Measurements from ENCODE around the gene MACROD2. TPM values are rescaled to one million over a fixed set of nuclear protein-coding genes. Genes with fewer than 3 reads are reported as not detected.

The MACROD2 gene
- total and polyA plus RNA-seq, 9 donors: 3.7 to 25.5 (median 7.8) TPM

DNA sequence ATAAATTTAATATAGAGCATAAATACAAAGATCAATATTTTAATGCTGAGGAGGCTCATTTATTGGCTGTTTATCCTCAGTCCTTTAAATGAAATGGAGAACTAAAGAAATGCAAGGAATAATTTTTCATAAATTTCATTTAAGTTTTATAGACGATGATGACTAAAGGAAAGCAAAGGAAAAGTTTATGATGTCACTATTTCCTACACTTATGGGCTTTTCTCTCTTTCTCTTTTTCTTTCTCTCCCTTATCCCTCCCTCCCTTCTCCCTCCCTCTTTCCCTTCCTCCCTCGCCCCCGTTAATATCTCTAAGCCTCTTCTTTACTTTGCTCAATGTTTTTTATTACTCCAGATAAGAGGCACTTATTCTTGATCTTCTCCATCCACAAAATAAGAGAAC lies 1231.8 kb downstream of the MACROD2 start:
- TF ChIP-seq EP300 (IDR thresholded peaks at IDR 0.05): no peak
- WGBS, 3 donors: 67 to 76% (median 72%) methylated on average over 3 of the region's 3 CpGs
- no peaks in the 10 kb centered on the region for H3K27me3 ChIP-seq
- no peaks in the 10 kb centered on the region for H3K36me3 ChIP-seq
- no peaks in the 10 kb centered on the region for H3K4me1 ChIP-seq (ENCODE audit: insufficient read depth)
- H3K27ac ChIP-seq: no peak overlapping the region
- intact Hi-C loops (cut with DNase I): no loop called here
- no peak for DNase-seq
- H3K9me3 ChIP-seq: no peaks in the 10 kb centered on the region
- H3K4me3 ChIP-seq: no peak overlapping the region

- no peak for DNase-seq
- intact Hi-C loops (cut with DNase I): no loop called here
- TF ChIP-seq POLR2A (IDR thresholded peaks at IDR 0.05) (no peak), EP300 (IDR thresholded peaks at IDR 0.05) (no peak)
- TF ChIP-seq, protein P1, sequence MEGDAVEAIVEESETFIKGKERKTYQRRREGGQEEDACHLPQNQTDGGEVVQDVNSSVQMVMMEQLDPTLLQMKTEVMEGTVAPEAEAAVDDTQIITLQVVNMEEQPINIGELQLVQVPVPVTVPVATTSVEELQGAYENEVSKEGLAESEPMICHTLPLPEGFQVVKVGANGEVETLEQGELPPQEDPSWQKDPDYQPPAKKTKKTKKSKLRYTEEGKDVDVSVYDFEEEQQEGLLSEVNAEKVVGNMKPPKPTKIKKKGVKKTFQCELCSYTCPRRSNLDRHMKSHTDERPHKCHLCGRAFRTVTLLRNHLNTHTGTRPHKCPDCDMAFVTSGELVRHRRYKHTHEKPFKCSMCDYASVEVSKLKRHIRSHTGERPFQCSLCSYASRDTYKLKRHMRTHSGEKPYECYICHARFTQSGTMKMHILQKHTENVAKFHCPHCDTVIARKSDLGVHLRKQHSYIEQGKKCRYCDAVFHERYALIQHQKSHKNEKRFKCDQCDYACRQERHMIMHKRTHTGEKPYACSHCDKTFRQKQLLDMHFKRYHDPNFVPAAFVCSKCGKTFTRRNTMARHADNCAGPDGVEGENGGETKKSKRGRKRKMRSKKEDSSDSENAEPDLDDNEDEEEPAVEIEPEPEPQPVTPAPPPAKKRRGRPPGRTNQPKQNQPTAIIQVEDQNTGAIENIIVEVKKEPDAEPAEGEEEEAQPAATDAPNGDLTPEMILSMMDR (IDR thresholded peaks at IDR 0.05): no peak
These were observed 1236.9 kb downstream of the MACROD2 start for GRCh38 chr20:15232243-15232642.

GRCh38 chr20:15235471-15236198 lies 1240.3 kb downstream of the MACROD2 start:
- TF ChIP-seq, protein P1 (IDR thresholded peaks at IDR 0.05): no peak
- TF ChIP-seq EP300 (IDR thresholded peaks at IDR 0.05) (no peak), POLR2A (IDR thresholded peaks at IDR 0.05) (no peak)
- no peaks in the 10 kb centered on the region for H3K9me3 ChIP-seq
- 87 to 93% (median 93%) methylated on average over 2 of the region's 2 CpGs for WGBS, 3 donors
- intact Hi-C loops (cut with DNase I): no loop called here
- no peaks in the 10 kb centered on the region for H3K27me3 ChIP-seq
- H3K4me1 ChIP-seq (ENCODE audit: insufficient read depth): no peaks in the 10 kb centered on the region
- no peak overlapping the region for H3K4me3 ChIP-seq
- H3K27ac ChIP-seq: no peak overlapping the region
- DNase-seq: no peak
- no peaks in the 10 kb centered on the region for H3K36me3 ChIP-seq

More at GRCh38 chr20:15232243-15232642, 1236.9 kb downstream of the MACROD2 start:
- Histone ChIP-seq H3K4me3 (no peak overlapping the region), H3K9me3 (no peaks in the 10 kb centered on the region), H3K4me1 (ENCODE audit: insufficient read depth) (no peaks in the 10 kb centered on the region), H3K27me3 (no peaks in the 10 kb centered on the region), H3K36me3 (no peaks in the 10 kb centered on the region), H3K27ac (no peak overlapping the region)
- WGBS, 3 donors: 69 to 76% (median 72%) methylated on average over 1 of the region's 1 CpG

GRCh38 chr20:15236812-15237211 lies 1241.5 kb downstream of the MACROD2 start:
- no peak overlapping the region for H3K4me3 ChIP-seq
- 18 to 32% (median 30%) methylated on average over 1 of the region's 1 CpG for WGBS, 3 donors
- no peak for DNase-seq
- intact Hi-C loops (cut with DNase I): no loop called here
- no peak for TF ChIP-seq POLR2A (IDR thresholded peaks at IDR 0.05)
- TF ChIP-seq, protein P1 (IDR thresholded peaks at IDR 0.05): no peak
- no peak for TF ChIP-seq EP300 (IDR thresholded peaks at IDR 0.05)
- no peaks in the 10 kb centered on the region for H3K36me3 ChIP-seq
- H3K9me3 ChIP-seq: no peaks in the 10 kb centered on the region
- no peak overlapping the region for H3K27ac ChIP-seq
- H3K4me1 ChIP-seq (ENCODE audit: insufficient read depth): no peaks in the 10 kb centered on the region
- H3K27me3 ChIP-seq: no peaks in the 10 kb centered on the region

DNA sequence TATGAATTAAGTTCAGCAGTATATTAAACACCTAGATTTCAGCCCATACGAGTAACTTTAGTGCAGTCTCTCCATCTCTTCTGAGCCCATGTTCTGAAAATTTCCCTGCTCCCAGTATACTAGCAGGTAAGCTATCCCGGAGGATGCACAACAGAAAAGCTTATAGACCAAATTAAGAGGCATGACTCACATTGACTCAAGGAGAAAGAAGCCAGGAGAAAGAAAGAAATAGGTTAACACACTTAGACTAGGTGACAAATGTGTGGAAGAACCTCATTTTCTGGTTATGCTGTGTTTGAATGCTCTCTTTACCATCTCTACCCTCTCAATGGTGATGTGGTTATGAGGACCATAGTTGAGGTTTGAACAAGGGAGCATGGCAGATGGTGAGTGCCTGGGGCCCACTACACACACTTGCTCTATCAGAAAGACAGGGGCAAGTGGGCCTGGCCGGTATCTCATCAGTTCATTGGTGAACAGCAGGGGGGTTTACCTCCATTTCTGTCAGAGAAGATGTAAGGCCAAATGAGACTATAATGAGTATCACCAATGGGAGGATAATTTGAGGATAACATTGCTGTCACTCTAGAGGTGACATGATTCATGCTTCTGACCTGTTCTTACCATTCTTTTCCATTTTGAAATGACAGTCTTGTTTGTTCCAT lies 1244.4 kb downstream of the MACROD2 start:
- no peak for DNase-seq
- Histone ChIP-seq H3K27me3 (no peaks in the 10 kb centered on the region), H3K27ac (no peak overlapping the region), H3K36me3 (no peaks in the 10 kb centered on the region), H3K4me1 (ENCODE audit: insufficient read depth) (no peaks in the 10 kb centered on the region), H3K4me3 (no peak overlapping the region), H3K9me3 (no peaks in the 10 kb centered on the region)
- TF ChIP-seq POLR2A (IDR thresholded peaks at IDR 0.05): no peak
- 95 to 97% (median 96%) methylated on average over 3 of the region's 3 CpGs for WGBS, 3 donors
- intact Hi-C loops (cut with DNase I): no loop called here

Data from ovary (tissue), 9 donors.